H1 (cell line): Measurements from ENCODE around the gene SIK3. TPM values are rescaled to one million over a fixed set of nuclear protein-coding genes. Genes with fewer than 3 reads are reported as not detected.

ENCODE experiments used
- ATF3 ChIP-seq: IDR thresholded peaks from 2 replicates; pipeline ENCODE4 v1.6.1; 2011; ENCODE audit warnings: low read depth, mild to moderate bottlenecking, low read length; ENCODE audit not compliant: insufficient read depth
- BCL11A ChIP-seq, 2 experiments: IDR thresholded peaks; one replicate each; pipeline ENCODE4 v1.6.1; 2011; ENCODE audit warnings: low read depth in 2 of 2, low read length in 2 of 2, mild to moderate bottlenecking in 2 of 2
- CEBPB ChIP-seq: IDR thresholded peaks from 2 replicates; pipeline ENCODE4 v1.6.1; 2012; ENCODE audit warnings: low read depth, low read length
- CTCF ChIP-seq, 3 experiments: IDR thresholded peaks; 1 replicate in 2 of 3; 2 replicates in 1 of 3; pipeline versions ENCODE4 v1.5.1 to v1.6.1; 2011; ENCODE audit warnings: low read length in 3 of 3, mild to moderate bottlenecking in 3 of 3, inconsistent platforms in 2 of 3, low read depth in 1 of 3, moderate library complexity in 1 of 3; ENCODE audit not compliant: insufficient read depth in 1 of 3; ENCODE audit errors: control extremely low read depth in 1 of 3
- RAD21 ChIP-seq, 2 experiments: IDR thresholded peaks in 1 of 2; conservative IDR thresholded peaks in 1 of 2; 2 replicates each; pipeline ENCODE4 v1.6.1; 2011; ENCODE audit warnings: low read depth in 2 of 2, low read length in 2 of 2, improper control_type of control experiment in 1 of 2, inconsistent platforms in 1 of 2, mild to moderate bottlenecking in 1 of 2, moderate library complexity in 1 of 2
- RNF2 ChIP-seq: fragments of 200-900, 300-1000 bp; sonication (generic); IDR thresholded peaks from 2 replicates; pipeline ENCODE4 v1.7.1; 2016; ENCODE audit warnings: borderline replicate concordance, low read depth, mild to moderate bottlenecking, antibody characterized with exemption, low read length; ENCODE audit not compliant: poor library complexity, severe bottlenecking; ENCODE audit errors: missing control alignments
- polyA plus RNA-seq, 7 experiments: library from polyadenylated mRNA; depleted of rRNA in 3 of 7; stranded (reverse) in 5 of 7; unstranded in 2 of 7; fragments of >200 nt in 5 of 7; fragments of 200-250 nt in 2 of 7; gene quantifications; 1 replicate in 5 of 7; 2 replicates in 1 of 7; 4 replicates in 1 of 7; pipeline versions ENCODE4 v1.2.1 to v1.2.3, GENCODE V29; 2011 to 2013; ENCODE audit warnings: missing spikeins in 2 of 7, mixed read lengths in 2 of 7
- total RNA-seq: library from RNA; stranded (reverse); fragmentation: NEBNext Ultra II Directional; extraction: Animal tissue kit (Norgen Biotek cat#: 25700); gene quantifications from 2 replicates; pipeline ENCODE4 v1.2.1, GENCODE V29; 2021

Gene SIK3
- total and polyA plus RNA-seq, 2 of the 8 experiments (the other 6 are each of a cell fraction or from before 2014, with no cell fraction given) = 19.9 to 32.1 TPM

GRCh38 chr11:117059611-117060148, 38.5 kb downstream of the SIK3 start (continued):
- no peak for TF ChIP-seq RAD21 (IDR thresholded peaks at IDR 0.05 in 1 of 2, conservative IDR thresholded peaks at IDR 0.05 in 1 of 2; ENCODE audit: low read depth in 2 of 2, low read length in 2 of 2)
- TF ChIP-seq RNF2 = no peak
- TF ChIP-seq CEBPB = no peak
- TF ChIP-seq ATF3 = no peak
- no peak for TF ChIP-seq BCL11A (IDR thresholded peaks at IDR 0.05; ENCODE audit: low read depth in 2 of 2, low read length in 2 of 2)
- TF ChIP-seq CTCF (IDR thresholded peaks at IDR 0.05; ENCODE audit: control extremely low read depth in 1 of 3, insufficient read depth in 1 of 3, low read depth in 1 of 3, low read length in 3 of 3) = no peak
